GM18498 (cell line): ENCODE data around the gene RABAC1.
"Not testable (repeated sequence)": the region's sequence is repeated elsewhere in the genome, so short reads cannot be mapped to it uniquely, and the experiment has no call there.

Experiments
- ATAC-seq: cut with Tn5 transposase; IDR thresholded peaks from one replicate; pipeline ENCODE4 v1.9.1; 2021; ENCODE audit warnings: mild to moderate bottlenecking, moderate library complexity; ENCODE audit not compliant: unreplicated experiment

RABAC1 gene

GRCh38 chr19:41917676-41918075, 41.4 kb downstream of the RABAC1 start:
- ATAC-seq: no peak

- ATAC-seq: no peak
Measured at GRCh38 chr19:41915776-41916414, 43.2 kb downstream of the RABAC1 start.

GRCh38 chr19:41915021-41915775, 43.9 kb downstream of the RABAC1 start:
- ATAC-seq: no peak

GRCh38 chr19:41914424-41914834, 44.7 kb downstream of the RABAC1 start:
- ATAC-seq: not testable (repeated sequence)

GRCh38 chr19:41913538-41914423, 45.3 kb downstream of the RABAC1 start:
- ATAC-seq: no peak

GRCh38 chr19:41912899-41913537, 46.1 kb downstream of the RABAC1 start:
- ATAC-seq: no peak

- no peak for ATAC-seq
Measured at GRCh38 chr19:41911889-41912731, 47.0 kb downstream of the RABAC1 start.

- ATAC-seq: no peak
Measured at GRCh38 chr19:41910992-41911888, 47.9 kb downstream of the RABAC1 start.

GRCh38 chr19:41910240-41910991, 48.7 kb downstream of the RABAC1 start:
- ATAC-seq: no peak

- no peak for ATAC-seq
Measured at GRCh38 chr19:41909706-41910105, 49.4 kb downstream of the RABAC1 start.

- ATAC-seq: no peak
Measured at GRCh38 chr19:41908724-41909464, 50.2 kb downstream of the RABAC1 start.

GRCh38 chr19:41907994-41908615, 51.0 kb downstream of the RABAC1 start:
- ATAC-seq: no peak

- no peak for ATAC-seq
Measured at GRCh38 chr19:41906916-41907680, 52.0 kb downstream of the RABAC1 start.
